ENCODE data around the gene CNTF. TPM values are rescaled to one million over a fixed set of nuclear protein-coding genes. Genes with fewer than 3 reads are reported as not detected.

CNTF gene
- total and polyA plus RNA-seq, 2 of the 4 experiments (the other 2 are of a cell fraction): 1.2 to 2.3 TPM

- Histone ChIP-seq H2BK15ac (ENCODE audit: low read depth, low read length) (no peak overlapping the region), H3K4me3 (ENCODE audit: insufficient read depth, low read depth, low read length) (no peak overlapping the region), H3K9me1 (ENCODE audit: insufficient read depth, low read length) (peaks cover 3% of the 10 kb centered on the region; the same call in 1 of the 2 replicates), H4K91ac (ENCODE audit: insufficient read depth, low read depth, low read length) (no peak overlapping the region), H3K9ac (ENCODE audit: low read depth, low read length) (no peak overlapping the region), H2BK5ac (ENCODE audit: low read depth, low read length, poor library complexity, severe bottlenecking) (no peak overlapping the region), H4K5ac (ENCODE audit: low read depth, low read length) (no peak overlapping the region), H3K4me2 (ENCODE audit: low read depth, low read length) (no peak overlapping the region), H3K18ac (ENCODE audit: low read depth, low read length) (no peak overlapping the region), H3K36me3 (ENCODE audit: control insufficient read depth, insufficient read depth, low read length) (peaks cover 19% of the 10 kb centered on the region), H3K56ac (ENCODE audit: extremely low read depth, insufficient read depth, low read length) (no peak overlapping the region), H2AK5ac (ENCODE audit: low read depth, low read length) (no peak overlapping the region), H4K20me1 (ENCODE audit: insufficient read depth, low read length) (peaks cover 20% of the 10 kb centered on the region; the same call in 1 of the 2 replicates), H2AK9ac (replicated peaks; ENCODE audit: low read depth, low read length, poor library complexity) (no peak overlapping the region), H3K4me1 (ENCODE audit: control insufficient read depth, insufficient read depth, low read length) (no peaks in the 10 kb centered on the region), H2AFZ (replicated peaks; ENCODE audit: low read length, poor library complexity) (no peak overlapping the region), H2BK20ac (ENCODE audit: low read depth, low read length) (no peak overlapping the region), H3K27me3 (ENCODE audit: control insufficient read depth, insufficient read depth, low read length) (no peaks in the 10 kb centered on the region), H4K8ac (ENCODE audit: low read depth in 2 of 2, low read length in 2 of 2) (no peak overlapping the region), H2BK120ac (ENCODE audit: low read depth, low read length) (no peak overlapping the region), H3K27ac (ENCODE audit: insufficient read depth, low read length) (no peak overlapping the region), H3K4ac (ENCODE audit: low read depth, low read length) (no peak overlapping the region), H3K9me3 (ENCODE audit: control insufficient read depth, insufficient read depth, low read length) (no peaks in the 10 kb centered on the region), H3K23ac (ENCODE audit: low read depth, low read length) (no peak overlapping the region), H3K14ac (replicated peaks; ENCODE audit: low read depth, low read length) (no peak overlapping the region), H3K79me1 (ENCODE audit: low read depth in 1 of 2, low read length in 2 of 2) (peaks cover 14 to 35% of the 10 kb centered on the region in 2 experiments)
- no TSS peak for BruUV-seq (replicated peaks)
- no CpG with 5 or more reads among the region's 5 CpGs for WGBS, 2 experiments (ENCODE audit: extremely low coverage in 2 of 2, insufficient read length in 1 of 2)
- TF ChIP-seq RFX5 (IDR thresholded peaks at IDR 0.05; ENCODE audit: low read depth, low read length): no peak
- no peak for TF ChIP-seq BHLHE40 (IDR thresholded peaks at IDR 0.05; ENCODE audit: low read depth, low read length)
- TF ChIP-seq POLR2A (IDR thresholded peaks at IDR 0.05; ENCODE audit: low read depth, low read length): no peak
- no peak for TF ChIP-seq USF2 (IDR thresholded peaks at IDR 0.05; ENCODE audit: low read depth, low read length)
- no peak for TF ChIP-seq NFE2L2 (IDR thresholded peaks at IDR 0.05; ENCODE audit: low read depth, low read length)
- no peak for TF ChIP-seq SMC3 (IDR thresholded peaks at IDR 0.05; ENCODE audit: low read depth, low read length)
- no peak for TF ChIP-seq MXI1 (IDR thresholded peaks at IDR 0.05; ENCODE audit: borderline replicate concordance, low read depth, low read length)
- TF ChIP-seq CTCF (conservative IDR thresholded peaks at IDR 0.05; ENCODE audit: low read depth, low read length): no peak
- TF ChIP-seq ELK1 (IDR thresholded peaks at IDR 0.05; ENCODE audit: borderline replicate concordance, low read depth, low read length): no peak
- TF ChIP-seq CEBPB (IDR thresholded peaks at IDR 0.05; ENCODE audit: low read depth, low read length): no peak
- TF ChIP-seq MAFK (IDR thresholded peaks at IDR 0.05; ENCODE audit: low read depth, low read length): no peak
- no peak for TF ChIP-seq CHD1 (IDR thresholded peaks at IDR 0.05; ENCODE audit: low read depth, low read length)
- TF ChIP-seq RAD21 (IDR thresholded peaks at IDR 0.05; ENCODE audit: low read length): no peak
- no peak for TF ChIP-seq FOS (IDR thresholded peaks at IDR 0.05; ENCODE audit: low read depth, low read length)
- no peak for TF ChIP-seq MAZ (IDR thresholded peaks at IDR 0.05; ENCODE audit: borderline replicate concordance, low read depth, low read length)
- no peak for TF ChIP-seq RCOR1 (IDR thresholded peaks at IDR 0.05; ENCODE audit: insufficient replicate concordance, low read length)
- in situ Hi-C loops (cut with MboI; ENCODE audit: low sequenced_read_pairs) (no loop called here), dilution Hi-C loops (cut with HindIII; ENCODE audit: low sequenced_read_pairs, unreplicated experiment) (no loop called here), intact Hi-C loops (cut with micrococcal nuclease) (no loop called here)
- ChIA-PET CTCF (no interaction called here), POLR2A (ENCODE audit: unreplicated experiment) (no interaction called here)
- DNase-seq: no peak
- no peak for ATAC-seq (ENCODE audit: low read depth)
Observed at GRCh38 chr11:58608331-58608730, 14.1 kb upstream of the CNTF start.
